GM12892 (cell line): Measurements from ENCODE around the gene IFT27.

Experiments
- POLR2A ChIP-seq: IDR thresholded peaks from 2 replicates; pipeline ENCODE4 v1.6.1; 2011; ENCODE audit warnings: low read depth, low read length, control low read depth
- POLR2AphosphoS5 ChIP-seq: IDR thresholded peaks from 2 replicates; pipeline ENCODE4 v1.6.1; 2011; ENCODE audit warnings: low read depth, low read length, control low read depth
- TAF1 ChIP-seq: IDR thresholded peaks from 2 replicates; pipeline ENCODE4 v1.6.1; 2011; ENCODE audit warnings: low read depth, mild to moderate bottlenecking, control low read depth, low read length, borderline replicate concordance

DNA sequence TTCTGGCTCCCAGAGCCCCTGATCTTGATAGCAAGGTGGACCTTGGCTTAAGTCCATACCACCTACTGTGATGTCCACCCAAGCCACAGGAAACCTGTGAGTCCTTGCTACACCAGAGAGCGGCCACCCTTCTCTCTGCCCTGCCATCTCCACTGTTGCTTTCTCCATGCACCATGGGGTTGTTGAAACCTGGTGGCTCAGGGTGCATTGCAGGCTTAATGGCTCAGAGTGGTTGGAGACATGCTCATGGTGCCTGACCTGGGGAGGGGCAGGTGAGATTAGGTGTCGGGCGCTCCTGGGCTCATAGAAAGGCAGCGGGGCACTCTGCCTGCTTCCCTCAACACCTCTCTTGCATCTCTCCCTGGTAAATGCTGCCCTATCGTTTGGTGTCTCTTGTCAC, 47.4 kb downstream of the IFT27 start:
- TF ChIP-seq POLR2A (no peak), POLR2AphosphoS5 (no peak), TAF1 (no peak)
